ENCODE measurements around the gene MALL. TPM values are rescaled to one million over a fixed set of nuclear protein-coding genes. Genes with fewer than 3 reads are reported as not detected.

The MALL gene
- total RNA-seq, 1 donor, result 5.1 TPM

Small RNAs within 50 kb of the gene (small RNA-seq; reads per million reads assigned to genes)
- gene MIR4267, result not detected
- not detected for gene MIR4436B1

Other genes with a start within 250 kb of the MALL start
- gene LIMS3, start 217.1 kb downstream of the MALL start, total RNA-seq, result 3.2 and 7.2 TPM in 2 replicates
- gene NPHP1, start 89.2 kb upstream of the MALL start, total RNA-seq, result 7.6 and 8.3 TPM in 2 replicates
- gene MTLN, start 96.7 kb upstream of the MALL start, total RNA-seq, result 26.5 and 35.1 TPM in 2 replicates

All from osteoblast (primary cell).